A549 (cell line): ENCODE results near the gene SP5. TPM values are rescaled to one million over a fixed set of nuclear protein-coding genes. Genes with fewer than 3 reads are reported as not detected.
"Not testable (repeated sequence)": the region's sequence is repeated elsewhere in the genome, so short reads cannot be mapped to it uniquely, and the experiment has no call there.

Source experiments
- ATAC-seq, 2 experiments: fragments of 200-7000 bp in 1 of 2; fragments of >200 bp in 1 of 2; cut with Nextera tagmentation in 1 of 2; cut with Tn5 transposase in 1 of 2; 3 replicates each; pipeline versions ENCODE4 v1.8.0 to v1.9.1; 2018 to 2020; ENCODE audit warnings: mild to moderate bottlenecking in 1 of 2, moderate library complexity in 1 of 2
- CTCF ChIA-PET: fragments of 300-600 bp; sonication (Branson Sonifier 250); formaldehyde crosslinking; extraction: SDS; loops from one replicate; lab custom pipeline; 2021; ENCODE audit warnings: antibody characterized with exemption, inconsistent platforms; lab: Yijun Ruan, JAX
- POLR2A ChIA-PET: fragments of 350-600 bp; formaldehyde crosslinking; extraction: SDS; loops from one replicate; lab custom pipeline; 2021; ENCODE audit warnings: antibody characterized with exemption, inconsistent platforms; lab: Yijun Ruan, JAX
- DNase-seq, 2 experiments: peaks; one replicate each; pipeline versions ENCODE4 v3.0.0 to v3.0.0-alpha.2; 2011 to 2016; ENCODE audit warnings: low read depth in 1 of 2, low spot score in 1 of 2
- FAIRE-seq: peaks from 2 replicates; lab custom pipeline; 2011; peaks lifted over from hg19 to GRCh38; lab: Jason Lieb, UNC
- H3K27ac ChIP-seq, 2 experiments: fragments of >200 bp; sonication (Bioruptor Twin); formaldehyde crosslinking; 3 replicates each; pipeline ENCODE4 v1.5.1; 2016 to 2017
- H3K4me1 ChIP-seq: fragments of >200 bp; sonication (Bioruptor Twin); formaldehyde crosslinking; 3 replicates; pipeline ENCODE4 v1.6.1; 2016
- H3K4me2 ChIP-seq: fragments of >200 bp; sonication (Bioruptor Twin); formaldehyde crosslinking; 3 replicates; pipeline ENCODE4 v1.6.1; 2016
- H3K4me3 ChIP-seq: fragments of >200 bp; sonication (Bioruptor Twin); formaldehyde crosslinking; 3 replicates; pipeline ENCODE4 v1.5.1; 2016
- H3K9me3 ChIP-seq: fragments of >200 bp; sonication (Bioruptor Twin); formaldehyde crosslinking; 3 replicates; pipeline ENCODE4 v1.6.1; 2016
- ATOH8 ChIP-seq: fragments of 250-450 bp; sonication (Bioruptor Pico); IDR thresholded peaks from 2 replicates; pipeline ENCODE4 v1.5.0; 2020; ENCODE audit warnings: low read depth, mild to moderate bottlenecking, moderate library complexity
- CBX8 ChIP-seq: fragments of 200-600 bp; sonication (generic); IDR thresholded peaks from 2 replicates; pipeline ENCODE4 v1.6.1; 2016
- CEBPB ChIP-seq, 2 experiments: fragments of >200 bp in 1 of 2; sonication (Bioruptor Twin) in 1 of 2; formaldehyde crosslinking in 1 of 2; IDR thresholded peaks; 2 replicates each; pipeline ENCODE4 v1.6.1; 2012 to 2016
- ESRRA ChIP-seq: fragments of 150-350 bp; IDR thresholded peaks from 2 replicates; pipeline ENCODE4 v1.6.1; 2014; ENCODE audit warnings: mild to moderate bottlenecking, low read length, borderline replicate concordance
- FOSB ChIP-seq: fragments of 250-450 bp; sonication (Bioruptor Pico); IDR thresholded peaks from 2 replicates; pipeline ENCODE4 v1.5.0; 2020; ENCODE audit warnings: mild to moderate bottlenecking, moderate library complexity
- FOXS1 ChIP-seq: fragments of 250-450 bp; sonication (Bioruptor Pico); IDR thresholded peaks from 2 replicates; pipeline ENCODE4 v1.5.0; 2020; ENCODE audit warnings: mild to moderate bottlenecking, moderate library complexity
- GATA3 ChIP-seq: IDR thresholded peaks from 2 replicates; pipeline ENCODE4 v1.6.1; 2012; ENCODE audit warnings: borderline replicate concordance
- HES2 ChIP-seq: fragments of >200 bp; sonication (Bioruptor Twin); formaldehyde crosslinking; IDR thresholded peaks from 2 replicates; pipeline ENCODE4 v1.6.1; 2016
- HOXB5 ChIP-seq: fragments of 250-450 bp; sonication (Bioruptor Pico); IDR thresholded peaks from 2 replicates; pipeline ENCODE4 v1.5.0; 2020; ENCODE audit warnings: mild to moderate bottlenecking, moderate library complexity
- KDM1A ChIP-seq: fragments of 200-600 bp; sonication (generic); IDR thresholded peaks from 2 replicates; pipeline ENCODE4 v1.6.1; 2016; ENCODE audit warnings: low read depth, mild to moderate bottlenecking
- MAFK ChIP-seq: fragments of 450-650 bp; IDR thresholded peaks from 2 replicates; pipeline ENCODE4 v1.6.1; 2014; ENCODE audit not compliant: partially characterized antibody
- MAX ChIP-seq: IDR thresholded peaks from 2 replicates; pipeline ENCODE4 v1.6.1; 2012
- MAZ ChIP-seq: fragments of 150-350 bp; IDR thresholded peaks from 2 replicates; pipeline ENCODE4 v1.6.1; 2014; ENCODE audit warnings: antibody characterized with exemption, low read depth, low read length, borderline replicate concordance
- NR3C1 ChIP-seq: fragments of >200 bp; sonication (Bioruptor Twin); formaldehyde crosslinking; IDR thresholded peaks from 3 replicates; pipeline ENCODE4 v1.6.1; 2017
- PHF8 ChIP-seq: fragments of 200-600 bp; sonication (generic); IDR thresholded peaks from 2 replicates; pipeline ENCODE4 v1.6.1; 2016; ENCODE audit warnings: low read depth, mild to moderate bottlenecking, antibody characterized with exemption, moderate library complexity, borderline replicate concordance
- RARB ChIP-seq: fragments of 250-450 bp; sonication (Bioruptor Pico); IDR thresholded peaks from 2 replicates; pipeline ENCODE4 v1.8.0; 2021; ENCODE audit warnings: mild to moderate bottlenecking, moderate library complexity
- SREBF2 ChIP-seq: fragments of 450-650 bp; IDR thresholded peaks from 2 replicates; pipeline ENCODE4 v1.6.1; 2014; ENCODE audit warnings: mild to moderate bottlenecking, moderate library complexity
- ZSCAN20 ChIP-seq: fragments of 250-450 bp; sonication (Bioruptor Pico); IDR thresholded peaks from 2 replicates; pipeline ENCODE4 v1.8.0; 2022; ENCODE audit warnings: mild to moderate bottlenecking, moderate library complexity
- WGBS: methylation state at CpG from one replicate; pipeline ENCODE4 v1.1.6; 2017; ENCODE audit errors: missing lambda C conversion rate; 5-methylcytosine and 5-hydroxymethylcytosine counted together
- polyA plus RNA-seq, 4 experiments: library from polyadenylated mRNA; depleted of rRNA in 3 of 4; stranded (reverse); fragments of >200 nt; fragmentation: RNase III in 1 of 4; extraction: RNeasy Plus Mini Kit Qiagen cat#74134 plus additional on column Dnase treatment in 1 of 4; gene quantifications; 2 replicates in 3 of 4; 3 replicates in 1 of 4; pipeline ENCODE4 v1.2.3, GENCODE V29; 2011 to 2017

Gene SP5
- polyA plus RNA-seq, 2 of the 4 experiments (the other 2 are of a cell fraction), result not detected

- TF ChIP-seq HES2, result peak; percentile 77
- TF ChIP-seq CBX8, result no peak
- peak; percentile 88 to 94 for TF ChIP-seq CEBPB (IDR thresholded peaks at IDR 0.05)
Observed at GRCh38 chr2:170744248-170745002, 29.3 kb downstream of the SP5 start (continued).

- Histone ChIP-seq H3K9me3 (no peaks in the 10 kb centered on the region), H3K27ac (no peak overlapping the region), H3K4me3 (no peak overlapping the region), H3K4me2 (no peak overlapping the region), H3K4me1 (no peaks in the 10 kb centered on the region; the same call in 2 of the 3 replicates)
- CTCF ChIA-PET, result no interaction called here
- WGBS, result 80% methylated on average over 6 of the region's 6 CpGs
- POLR2A ChIA-PET, result no interaction called here
- FAIRE-seq, result no peak
- no peak for ATAC-seq
- TF ChIP-seq SREBF2 (no peak), MAFK (peak; percentile 6)
- no peak for DNase-seq
Observed at GRCh38 chr2:170745305-170745704, 30.2 kb downstream of the SP5 start.

- 10% methylated on average over 4 of the region's 4 CpGs for WGBS
- CTCF ChIA-PET, result interaction anchor here (1.2 kb wide), 1 partner anchor 164 kb away, joined by 3 read pairs; no protein-coding TSS in a partner anchor
- no peak for FAIRE-seq
- H3K9me3 ChIP-seq, result no peaks in the 10 kb centered on the region
- DNase-seq, result peak in 1 of 2 experiments; percentile 27
- peak overlapping the region; percentile 17; the same call in 1 of the 3 replicates for H3K4me2 ChIP-seq
- H3K4me3 ChIP-seq, result no peak overlapping the region
- no peaks in the 10 kb centered on the region; the same call in 2 of the 3 replicates for H3K4me1 ChIP-seq
- POLR2A ChIA-PET, result no interaction called here
- no peak overlapping the region for H3K27ac ChIP-seq
- ATAC-seq, result peak; percentile 67 to 76; a peak in 5 of 6 replicates
- TF ChIP-seq HOXB5 (CRISPR knock-in tag) (no peak), FOXS1 (CRISPR knock-in tag) (no peak), ESRRA (no peak)
Observed at GRCh38 chr2:170747921-170748320, 32.8 kb downstream of the SP5 start.

GRCh38 chr2:170751555-170751954, 36.4 kb downstream of the SP5 start:
- FAIRE-seq, H3K9me3 ChIP-seq, H3K4me2 ChIP-seq, H3K4me1 ChIP-seq, H3K27ac ChIP-seq, DNase-seq, POLR2A ChIA-PET, H3K4me3 ChIP-seq, CTCF ChIA-PET: not testable (repeated sequence)
- peak; percentile 44 to 77; a peak in 1 of 6 replicates for ATAC-seq
- 64% methylated on average over 12 of the region's 12 CpGs for WGBS

- no peak for FAIRE-seq
- TF ChIP-seq MAX (no peak), PHF8 (no peak), ZSCAN20 (CRISPR knock-in tag) (no peak), KDM1A (no peak), CEBPB (IDR thresholded peaks at IDR 0.05) (no peak), ATOH8 (no peak), RARB (CRISPR knock-in tag) (no peak), GATA3 (no peak), FOSB (CRISPR knock-in tag) (no peak), MAZ (no peak), HOXB5 (CRISPR knock-in tag) (no peak), ESRRA (no peak), NR3C1 (no peak), HES2 (no peak)
- Histone ChIP-seq H3K4me3 (no peak overlapping the region), H3K4me2 (no peak overlapping the region), H3K9me3 (no peaks in the 10 kb centered on the region), H3K27ac (no peak overlapping the region), H3K4me1 (no peaks in the 10 kb centered on the region)
- ChIA-PET POLR2A (no interaction called here), CTCF (interaction anchor here (0.5 to 1.5 kb wide), 2 partner anchors 353 to 1377 kb away, joined by 3 read pairs; no protein-coding TSS in a partner anchor)
- no peak for DNase-seq
- no peak for ATAC-seq
Observed at GRCh38 chr2:170761572-170761971, 46.4 kb downstream of the SP5 start.
